ENCODE results near the gene REG4. TPM values are rescaled to one million over a fixed set of nuclear protein-coding genes. Genes with fewer than 3 reads are reported as not detected.

Gene REG4
- total and polyA plus RNA-seq, 4 donors = 0.08 TPM; not detected in 3

- TF ChIP-seq CTCF (IDR thresholded peaks at IDR 0.05; ENCODE audit: control extremely low read depth, extremely low read depth) = no peak
- no peak for DNase-seq
- no peaks in the 10 kb centered on the region for H3K27me3 ChIP-seq (ENCODE audit: control insufficient read depth in 3 of 3, insufficient read depth in 3 of 3, low read length in 2 of 3)
- 79 to 80% methylated on average over 4 of the region's 4 CpGs for WGBS, 2 donors
- H3K9me3 ChIP-seq (ENCODE audit: control insufficient read depth in 4 of 4, insufficient read depth in 3 of 4, low read length in 3 of 4) = no peaks in the 10 kb centered on the region
- H3K36me3 ChIP-seq (ENCODE audit: control insufficient read depth in 4 of 4, insufficient read depth in 4 of 4, low read length in 4 of 4) = no peaks in the 10 kb centered on the region
- H3K4me3 ChIP-seq = no peak overlapping the region
- no peak for ATAC-seq (ENCODE audit: insufficient read depth, low FRiP score)
- peaks cover 0 to 28% (median 12%) of the 10 kb centered on the region in 5 donors for H3K4me1 ChIP-seq (ENCODE audit: control insufficient read depth in 5 of 5, insufficient read depth in 5 of 5, low read length in 5 of 5)
- H3K9ac ChIP-seq (ENCODE audit: insufficient read depth in 1 of 2, low read length in 2 of 2) = no peak overlapping the region
- no peak overlapping the region for H3K27ac ChIP-seq (ENCODE audit: low read depth in 1 of 2, low read length in 1 of 2)
Observed at GRCh38 chr1:119799003-119799402, 12.3 kb downstream of the REG4 start.

- no peak overlapping the region for H3K27ac ChIP-seq (ENCODE audit: low read depth in 1 of 2, low read length in 1 of 2)
- H3K4me1 ChIP-seq (ENCODE audit: control insufficient read depth in 5 of 5, insufficient read depth in 5 of 5, low read length in 5 of 5) = peaks cover 0 to 37% (median 21%) of the 10 kb centered on the region in 5 donors
- no peaks in the 10 kb centered on the region for H3K36me3 ChIP-seq (ENCODE audit: control insufficient read depth in 4 of 4, insufficient read depth in 4 of 4, low read length in 4 of 4)
- H3K9me3 ChIP-seq (ENCODE audit: control insufficient read depth in 4 of 4, insufficient read depth in 3 of 4, low read length in 3 of 4) = no peaks in the 10 kb centered on the region
- DNase-seq = no peak
- H3K27me3 ChIP-seq (ENCODE audit: control insufficient read depth in 3 of 3, insufficient read depth in 3 of 3, low read length in 2 of 3) = no peaks in the 10 kb centered on the region
- no peak for ATAC-seq (ENCODE audit: insufficient read depth, low FRiP score)
- 91 to 93% methylated on average over 7 of the region's 7 CpGs for WGBS, 2 donors
- no peak overlapping the region for H3K4me3 ChIP-seq
- no peak overlapping the region for H3K9ac ChIP-seq (ENCODE audit: insufficient read depth in 1 of 2, low read length in 2 of 2)
- no peak for TF ChIP-seq CTCF (IDR thresholded peaks at IDR 0.05; ENCODE audit: control extremely low read depth, extremely low read depth)
Observed at GRCh38 chr1:119797606-119798005, 13.7 kb downstream of the REG4 start.

- TF ChIP-seq CTCF (IDR thresholded peaks at IDR 0.05; ENCODE audit: control extremely low read depth, extremely low read depth) = no peak
Observed at GRCh38 chr1:119797162-119797561, 14.1 kb downstream of the REG4 start.

More at GRCh38 chr1:119797162-119797561, 14.1 kb downstream of the REG4 start:
- no peak for ATAC-seq (ENCODE audit: insufficient read depth, low FRiP score)
- no peaks in the 10 kb centered on the region for H3K27me3 ChIP-seq (ENCODE audit: control insufficient read depth in 3 of 3, insufficient read depth in 3 of 3, low read length in 2 of 3)
- no peaks in the 10 kb centered on the region for H3K36me3 ChIP-seq (ENCODE audit: control insufficient read depth in 4 of 4, insufficient read depth in 4 of 4, low read length in 4 of 4)
- DNase-seq = no peak
- H3K4me3 ChIP-seq = no peak overlapping the region
- no peaks in the 10 kb centered on the region for H3K9me3 ChIP-seq (ENCODE audit: control insufficient read depth in 4 of 4, insufficient read depth in 3 of 4, low read length in 3 of 4)
- WGBS, 2 donors = 74 to 89% methylated on average over 1 of the region's 1 CpG
- no peak overlapping the region for H3K27ac ChIP-seq (ENCODE audit: low read depth in 1 of 2, low read length in 1 of 2)
- no peak overlapping the region for H3K9ac ChIP-seq (ENCODE audit: insufficient read depth in 1 of 2, low read length in 2 of 2)
- peaks cover 0 to 37% (median 21%) of the 10 kb centered on the region in 5 donors for H3K4me1 ChIP-seq (ENCODE audit: control insufficient read depth in 5 of 5, insufficient read depth in 5 of 5, low read length in 5 of 5)

Measured in lung (tissue), 12 donors.